ENCODE measurements around the gene CTPS1.

- TF ChIP-seq POLR2A (IDR thresholded peaks at IDR 0.05) (no peak), CTCF (IDR thresholded peaks at IDR 0.05) (no peak)
These were observed 34.6 kb upstream of the CTPS1 start for GRCh38 chr1:40944841-40945430.

Measured in uterus (tissue), 2 donors.